Adrenal gland (tissue), 5 donors: ENCODE data around the gene TEKT1.

Experiments
- CTCF ChIP-seq, 6 experiments: fragments of 450-650 bp in 4 of 6; fragments of 200-600 bp in 2 of 6; sonication (generic) in 1 of 6; IDR thresholded peaks; 1 replicate in 5 of 6; 2 replicates in 1 of 6; pipeline versions ENCODE4 v1.5.1 to v1.8.0; 2016 to 2021; ENCODE audit warnings: antibody characterized with exemption in 6 of 6, mild to moderate bottlenecking in 2 of 6, moderate library complexity in 1 of 6
- POLR2A ChIP-seq, 2 donors: fragments of 450-650 bp; IDR thresholded peaks; one replicate each; pipeline ENCODE4 v1.6.1; 2017; ENCODE audit warnings: antibody characterized with exemption in 2 of 2, mild to moderate bottlenecking in 2 of 2, moderate library complexity in 1 of 2
- donor health status: DM: no; HTN: no; CAD: no.

DNA sequence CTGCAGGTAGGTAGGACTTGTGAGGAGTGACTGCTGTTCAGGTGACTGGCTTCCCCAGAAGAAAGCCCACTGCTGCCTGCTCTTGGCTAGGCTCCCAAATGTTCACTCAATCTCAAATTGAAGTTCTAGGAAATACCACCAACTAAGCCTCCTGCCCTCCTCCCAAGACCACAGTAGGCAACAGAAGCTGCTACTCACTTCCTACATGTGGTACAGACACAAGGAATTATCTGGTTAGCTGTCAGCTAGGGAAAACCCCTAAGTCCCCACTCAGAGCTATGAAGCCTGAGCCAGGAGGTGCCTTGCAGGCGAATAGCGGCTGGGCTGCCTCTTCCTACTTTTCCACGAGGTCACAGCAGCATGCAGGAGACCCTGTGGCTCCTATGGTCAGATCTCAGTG, 50.6 kb downstream of the TEKT1 start:
- TF ChIP-seq CTCF (IDR thresholded peaks at IDR 0.05) (no peak), POLR2A (IDR thresholded peaks at IDR 0.05) (no peak)
